Measurements from ENCODE around the gene PRSS1. TPM values are rescaled to one million over a fixed set of nuclear protein-coding genes. Genes with fewer than 3 reads are reported as not detected.
"Not testable (repeated sequence)": the region's sequence is repeated elsewhere in the genome, so short reads cannot be mapped to it uniquely, and the experiment has no call there.

PRSS1 gene
- not detected for polyA plus RNA-seq (ENCODE audit: insufficient read length in 4 of 4)

GRCh38 chr7:142749218-142749993 is at the start of gene PRSS1:
Gene PRSS1 (plus strand): TSS chr7:142749472. CDS start chr7:142749485, 13 bp downstream.
- DNase-seq (ENCODE audit: low read depth in 4 of 4, low spot score in 2 of 4) = no peak

GRCh38 chr7:142700935-142701334 is 48.3 kb upstream of the PRSS1 start:
- not testable (repeated sequence) for DNase-seq (ENCODE audit: low read depth in 4 of 4, low spot score in 2 of 4)

GRCh38 chr7:142703655-142704305 is 45.5 kb upstream of the PRSS1 start:
- no peak for DNase-seq (ENCODE audit: low read depth in 4 of 4, low spot score in 2 of 4)

GRCh38 chr7:142708726-142709125 is 40.5 kb upstream of the PRSS1 start:
- DNase-seq (ENCODE audit: low read depth in 4 of 4, low spot score in 2 of 4) = not testable (repeated sequence)

GRCh38 chr7:142709921-142710320 is 39.4 kb upstream of the PRSS1 start:
- DNase-seq (ENCODE audit: low read depth in 4 of 4, low spot score in 2 of 4) = no peak

- DNase-seq (ENCODE audit: low read depth in 4 of 4, low spot score in 2 of 4) = no peak
Observed at GRCh38 chr7:142711196-142711595, 38.1 kb upstream of the PRSS1 start.

- DNase-seq (ENCODE audit: low read depth in 4 of 4, low spot score in 2 of 4) = no peak
Observed at GRCh38 chr7:142711746-142712616, 37.3 kb upstream of the PRSS1 start.

GRCh38 chr7:142712617-142712957 is 36.7 kb upstream of the PRSS1 start:
- DNase-seq (ENCODE audit: low read depth in 4 of 4, low spot score in 2 of 4) = no peak

GRCh38 chr7:142714375-142714774 is 34.9 kb upstream of the PRSS1 start:
- DNase-seq (ENCODE audit: low read depth in 4 of 4, low spot score in 2 of 4) = no peak

- no peak for DNase-seq (ENCODE audit: low read depth in 4 of 4, low spot score in 2 of 4)
Observed at GRCh38 chr7:142716596-142716995, 32.7 kb upstream of the PRSS1 start.

GRCh38 chr7:142717453-142717852 is 31.8 kb upstream of the PRSS1 start:
- no peak for DNase-seq (ENCODE audit: low read depth in 4 of 4, low spot score in 2 of 4)

GRCh38 chr7:142718313-142718712 is 31.0 kb upstream of the PRSS1 start:
- no peak for DNase-seq (ENCODE audit: low read depth in 4 of 4, low spot score in 2 of 4)

GRCh38 chr7:142720172-142720773 is 29.0 kb upstream of the PRSS1 start:
- no peak for DNase-seq (ENCODE audit: low read depth in 4 of 4, low spot score in 2 of 4)

- DNase-seq (ENCODE audit: low read depth in 4 of 4, low spot score in 2 of 4) = no peak
Observed at GRCh38 chr7:142720986-142721385, 28.3 kb upstream of the PRSS1 start.

- DNase-seq (ENCODE audit: low read depth in 4 of 4, low spot score in 2 of 4) = no peak
Observed at GRCh38 chr7:142722248-142722794, 27.0 kb upstream of the PRSS1 start.

GRCh38 chr7:142733271-142733670 is 16.0 kb upstream of the PRSS1 start:
- DNase-seq (ENCODE audit: low read depth in 4 of 4, low spot score in 2 of 4) = no peak

- DNase-seq (ENCODE audit: low read depth in 4 of 4, low spot score in 2 of 4) = no peak
Observed at GRCh38 chr7:142739923-142740492, 9.3 kb upstream of the PRSS1 start.

- DNase-seq (ENCODE audit: low read depth in 4 of 4, low spot score in 2 of 4) = no peak
Observed at GRCh38 chr7:142740786-142741185, 8.5 kb upstream of the PRSS1 start.

- DNase-seq (ENCODE audit: low read depth in 4 of 4, low spot score in 2 of 4) = not testable (repeated sequence)
Observed at GRCh38 chr7:142741932-142742331, 7.3 kb upstream of the PRSS1 start.

- DNase-seq (ENCODE audit: low read depth in 4 of 4, low spot score in 2 of 4) = no peak
Observed at GRCh38 chr7:142745091-142745635, 4.1 kb upstream of the PRSS1 start.
